CD4-positive, alpha-beta T cell treated with Interleukin-10 for 1 hour (primary cell): ENCODE results near the gene YY1AP1.
"Not testable (repeated sequence)": the region's sequence is repeated elsewhere in the genome, so short reads cannot be mapped to it uniquely, and the experiment has no call there.

Source experiments
- DNase-seq: peaks from one replicate; pipeline ENCODE4 v3.0.0-alpha.2; 2020

YY1AP1 gene

DNA sequence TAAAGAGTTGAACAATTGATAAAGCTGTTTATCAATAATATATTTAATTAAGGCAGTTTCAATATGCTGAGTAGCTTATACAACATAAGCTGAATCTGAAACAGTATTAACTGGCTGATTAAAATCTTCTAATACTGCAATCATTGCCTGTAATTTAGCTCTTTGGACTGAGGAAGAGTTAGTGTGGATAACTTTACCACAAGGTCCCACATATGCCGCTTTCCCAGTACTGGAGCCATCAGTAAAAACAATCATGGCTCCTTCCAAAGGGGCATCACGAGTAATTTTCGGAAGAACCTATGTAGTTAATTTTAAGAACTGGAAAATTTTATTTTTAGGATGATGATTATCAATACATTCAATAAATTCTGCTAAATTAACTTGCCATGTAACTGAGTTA is 7.0 kb upstream of the YY1AP1 start:
- no peak for DNase-seq

DNA sequence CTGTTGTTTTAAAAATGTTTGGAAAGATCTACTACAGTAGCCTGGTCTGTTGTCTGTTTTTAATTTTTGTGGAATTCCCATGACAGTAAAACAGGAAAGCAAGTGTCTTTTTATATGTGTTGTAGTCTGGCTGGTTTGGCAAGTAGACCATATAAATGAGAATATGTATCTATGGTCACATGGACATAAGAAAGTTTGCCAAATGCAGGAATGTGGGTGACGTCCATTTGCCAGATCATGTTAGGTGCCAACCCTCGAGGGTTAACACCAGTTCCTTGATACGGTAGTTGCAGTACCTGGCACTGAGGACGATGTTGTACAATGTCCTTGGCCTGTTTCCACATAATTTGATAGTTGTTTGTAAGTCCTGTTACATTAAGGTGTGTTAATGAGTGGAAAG is 6.5 kb upstream of the YY1AP1 start:
- no peak for DNase-seq

DNA sequence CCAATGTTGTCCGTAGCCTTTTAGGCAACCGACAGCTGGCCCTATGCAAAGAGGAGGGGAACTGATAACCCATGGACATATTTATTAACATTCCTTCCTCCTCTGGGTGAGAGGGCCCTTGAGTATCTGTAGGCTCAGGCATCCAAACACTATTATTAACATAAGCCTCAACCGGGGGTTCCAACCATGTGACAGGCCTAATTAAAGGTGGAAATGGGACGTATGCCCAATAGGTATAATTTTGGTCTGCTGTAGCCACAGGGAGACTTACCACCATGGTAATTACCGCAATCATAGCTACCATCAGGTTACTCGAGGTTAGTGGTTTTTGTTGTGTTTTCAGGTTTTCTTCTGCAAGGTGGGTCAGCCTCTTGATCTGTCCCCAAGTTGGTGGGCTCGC is 5.6 kb upstream of the YY1AP1 start:
- DNase-seq = no peak

DNA sequence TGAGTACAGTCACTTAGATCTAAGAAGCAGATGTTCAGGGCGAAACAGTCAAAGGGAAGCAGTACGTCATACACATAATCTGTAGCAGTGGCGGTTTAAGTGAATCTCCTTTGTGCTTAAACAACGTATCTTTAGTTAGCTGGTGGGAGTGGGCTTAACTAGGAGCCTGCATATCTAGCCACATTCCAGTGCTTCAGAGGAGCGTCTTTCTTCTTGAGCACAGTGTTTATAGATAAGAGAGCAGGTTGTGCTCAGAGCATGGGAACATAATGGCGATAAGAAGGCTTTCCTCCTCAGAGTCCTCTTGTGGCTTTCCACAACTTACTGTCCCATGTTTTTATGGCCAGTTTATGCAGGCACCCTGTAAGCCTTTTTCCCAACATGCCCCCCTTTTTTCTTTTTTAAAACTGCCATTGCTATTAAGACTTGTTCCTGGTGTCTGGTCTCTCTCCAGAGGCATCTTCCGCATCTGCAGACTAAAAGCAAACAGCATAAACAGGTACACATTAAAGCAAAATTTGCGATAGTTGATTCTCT is 3.5 kb upstream of the YY1AP1 start:
- DNase-seq = no peak

DNA sequence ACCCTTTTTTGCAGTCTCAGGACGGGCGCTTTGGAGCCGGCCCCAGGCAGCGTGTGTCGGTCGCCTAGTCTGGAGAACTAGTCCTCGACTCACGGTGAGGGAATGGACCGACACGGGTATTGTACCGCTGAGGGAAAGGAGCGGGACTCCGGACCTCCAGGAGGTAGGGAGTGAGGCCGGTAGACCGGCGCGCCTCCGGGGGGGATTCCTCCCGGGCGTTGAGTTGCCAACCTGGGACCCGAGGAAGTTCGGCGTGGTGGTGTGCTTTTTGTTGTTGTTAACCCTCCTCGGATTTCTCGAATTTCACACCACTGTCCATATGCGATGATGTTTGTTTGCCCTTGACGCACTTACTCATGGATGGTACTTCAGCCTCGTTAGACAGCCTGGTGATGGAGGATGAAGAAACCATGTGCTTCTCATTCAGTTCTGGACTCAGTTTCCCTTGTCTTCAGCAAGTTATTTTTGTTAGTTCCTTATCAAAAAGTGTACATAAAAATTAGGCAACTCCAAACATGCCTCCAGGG is 570 bp upstream of the YY1AP1 start, which contains the start of gene DAP3:
DAP3 (plus strand) TSS at position 11 of the 527 bp plus-strand sequence. CDS start 20,689 bp downstream, outside the sequence.
- DNase-seq = not testable (repeated sequence)

DNA sequence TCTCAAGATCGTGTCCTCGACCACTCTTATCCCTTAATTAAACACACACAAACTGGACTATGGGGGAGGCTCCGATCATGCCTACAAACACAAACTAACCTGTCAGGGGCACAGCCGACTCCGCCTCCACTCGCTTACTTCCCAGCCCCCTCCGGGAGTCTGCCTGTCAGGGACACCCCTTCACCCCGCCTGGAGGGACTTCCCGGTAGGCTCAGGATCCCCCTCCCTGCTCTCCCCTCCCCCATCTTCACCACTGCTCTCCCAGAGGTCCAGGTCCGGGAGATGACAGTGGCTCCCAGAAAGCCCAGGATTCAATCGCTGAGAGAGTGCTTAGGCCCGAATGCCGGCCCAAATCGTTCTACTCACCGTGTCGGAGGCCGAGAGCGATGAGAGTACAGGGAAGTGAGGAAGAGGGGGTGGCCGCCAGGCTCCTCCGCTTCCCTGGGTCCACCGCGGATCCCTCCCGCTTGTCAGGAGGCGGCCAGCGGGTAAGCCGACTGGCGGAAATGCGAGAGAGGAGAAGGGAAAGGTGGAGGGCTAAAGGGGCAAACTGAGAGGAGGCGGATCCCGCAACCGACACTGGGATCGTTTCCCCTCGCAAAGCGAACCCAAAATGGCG is 760 bp downstream of the YY1AP1 start:
- DNase-seq = not testable (repeated sequence)

DNA sequence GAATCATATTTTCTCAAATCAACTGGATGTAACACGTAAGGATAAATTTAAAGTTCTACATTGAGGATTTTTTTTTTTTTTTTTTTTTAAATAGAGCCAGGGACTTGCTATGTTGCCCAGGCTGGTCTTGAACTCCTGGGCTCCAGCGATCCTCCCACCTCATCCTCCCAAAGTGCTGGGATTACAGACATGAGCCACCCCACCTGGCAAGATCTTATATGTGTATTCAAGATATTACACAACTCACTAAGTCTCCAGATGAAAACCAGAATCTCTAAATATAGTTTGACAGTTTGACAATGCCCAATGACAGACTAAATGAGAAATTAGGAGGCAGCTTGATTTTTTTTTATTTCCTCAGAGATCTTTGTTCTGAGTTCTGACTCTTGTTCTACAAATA is 6.8 kb downstream of the YY1AP1 start:
- no peak for DNase-seq

DNA sequence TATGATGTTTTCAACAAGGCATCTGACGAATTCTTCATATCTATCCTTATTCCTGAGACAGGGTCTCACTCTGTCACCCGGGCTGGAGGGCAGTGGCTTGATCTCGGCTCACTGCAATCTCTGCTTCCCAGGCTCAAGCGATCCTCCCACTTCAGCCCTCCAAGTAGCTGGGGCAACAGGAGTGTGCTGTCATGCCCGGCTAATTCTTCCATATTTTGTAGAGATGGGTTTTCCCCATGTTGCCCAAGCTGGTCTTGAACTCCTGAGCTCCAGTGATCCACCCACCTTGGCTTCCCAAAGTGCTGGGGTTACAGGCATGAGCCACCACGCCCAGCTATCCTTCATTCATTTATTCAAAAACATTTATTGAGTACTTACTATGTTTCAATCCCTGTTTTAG is 8.0 kb downstream of the YY1AP1 start:
- no peak for DNase-seq

DNA sequence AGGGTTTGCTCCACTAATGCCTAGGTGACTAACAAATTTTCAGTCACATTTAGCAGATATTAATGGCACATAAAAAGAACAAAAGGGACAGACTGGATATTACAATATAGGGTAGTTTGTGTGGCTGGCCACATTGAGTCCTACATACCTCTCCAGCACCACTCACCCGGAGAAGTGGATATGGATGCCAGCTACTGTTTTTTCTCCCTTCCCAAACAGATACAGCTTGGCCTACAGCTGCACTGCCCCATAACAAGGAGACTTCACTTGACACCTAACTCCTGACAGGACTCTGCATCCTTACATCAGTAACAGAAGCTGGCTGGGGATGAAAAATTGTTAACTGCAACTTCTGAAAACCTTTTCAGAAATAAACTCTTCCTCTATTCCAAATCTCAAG is 9.6 kb downstream of the YY1AP1 start:
- DNase-seq = not testable (repeated sequence)

DNA sequence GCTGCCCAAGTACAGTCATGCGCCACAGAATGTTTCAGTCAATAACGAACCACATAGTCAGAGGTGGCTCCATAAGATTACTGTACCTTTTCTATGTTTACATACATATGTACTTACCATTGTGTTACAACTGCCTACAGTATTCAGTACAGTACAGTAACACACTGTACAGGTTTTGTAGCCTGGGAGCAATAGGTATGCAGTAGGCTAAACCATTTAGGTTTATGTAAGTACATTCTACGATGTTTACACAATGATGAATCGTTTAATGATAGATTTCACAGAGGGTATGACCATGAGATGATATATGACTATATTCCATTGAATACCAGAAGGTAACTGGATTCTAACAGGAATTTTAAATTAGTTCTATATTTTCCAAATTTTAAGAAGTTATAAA is 10.5 kb downstream of the YY1AP1 start:
- no peak for DNase-seq

DNA sequence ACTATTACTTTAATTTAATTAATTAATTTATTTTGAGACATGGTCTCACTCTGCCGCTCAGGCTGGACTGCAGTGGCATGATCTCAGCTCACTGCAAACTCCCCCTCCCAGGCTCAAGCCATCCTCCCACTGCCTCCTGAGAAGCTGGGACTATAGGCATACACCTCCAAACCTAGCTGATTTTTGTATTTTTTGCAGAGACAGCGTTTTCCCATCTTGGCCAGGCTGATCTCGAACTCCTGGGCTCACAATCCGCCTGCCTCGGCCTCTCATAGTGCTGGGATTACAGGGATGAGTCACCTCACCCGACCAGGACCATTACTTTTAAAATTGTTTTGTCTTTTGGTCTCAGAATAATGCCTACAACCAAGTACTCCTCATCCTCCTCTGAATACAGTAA is 15.6 kb downstream of the YY1AP1 start:
- DNase-seq = no peak

DNA sequence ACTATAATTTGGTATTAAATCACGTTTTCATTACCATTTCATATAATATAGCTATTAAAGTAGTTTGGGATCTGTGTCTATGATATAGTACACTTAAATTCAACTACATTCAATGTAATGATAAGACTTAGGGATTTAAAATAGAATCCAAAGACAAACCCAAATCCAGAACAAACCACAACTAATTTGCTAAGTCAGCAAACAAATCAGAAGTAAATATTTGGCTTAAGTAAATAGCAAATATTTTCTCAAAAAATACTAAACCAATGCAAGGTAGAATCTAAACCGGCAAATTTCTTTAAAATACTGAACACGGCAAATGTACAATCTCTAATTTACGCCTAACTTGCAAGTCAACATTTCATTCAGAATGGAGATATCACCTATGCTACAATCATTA is 16.8 kb downstream of the YY1AP1 start:
- no peak for DNase-seq

DNA sequence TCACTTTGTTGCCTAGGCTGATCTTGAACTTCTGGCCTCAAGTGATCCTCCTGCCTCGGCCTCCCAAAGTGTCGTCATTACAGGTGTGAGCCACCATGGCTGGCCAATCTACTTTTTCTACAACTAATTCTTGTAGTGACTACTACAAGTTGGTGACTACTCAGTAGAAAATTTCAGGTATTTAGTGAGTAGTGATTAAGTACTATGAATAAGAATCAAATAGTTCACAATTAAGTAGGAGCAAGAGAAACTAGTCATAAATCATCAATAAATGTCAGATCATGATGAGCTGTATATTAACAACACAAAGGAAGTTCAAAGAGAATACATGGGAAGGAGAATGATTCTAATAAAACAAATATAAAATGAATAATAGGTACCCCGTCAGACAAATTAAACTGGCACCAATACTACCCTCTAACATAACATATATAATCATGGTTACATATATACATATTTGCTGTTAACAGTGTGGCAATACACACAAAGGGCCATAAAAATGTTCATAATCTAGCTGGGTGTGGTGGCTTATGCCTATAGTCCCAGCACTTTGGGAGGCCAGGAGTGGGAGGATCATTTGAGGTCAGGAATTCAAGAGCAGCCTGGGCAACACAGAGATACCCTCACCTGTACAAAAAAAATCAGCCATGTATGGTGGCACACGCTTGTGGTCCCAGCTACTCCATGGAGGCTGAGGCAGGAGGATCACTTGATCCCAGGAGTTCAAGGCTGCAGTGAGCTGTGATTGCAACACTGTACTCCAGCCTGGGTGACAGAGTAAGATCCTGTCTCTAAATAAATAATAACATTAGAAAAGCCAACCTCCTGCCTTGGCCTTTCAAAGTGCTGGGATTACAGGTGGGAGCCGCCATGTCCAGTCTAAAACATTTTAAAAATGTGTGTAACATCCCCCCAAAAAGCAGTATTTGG is 19.1 kb downstream of the YY1AP1 start:
- no peak for DNase-seq

DNA sequence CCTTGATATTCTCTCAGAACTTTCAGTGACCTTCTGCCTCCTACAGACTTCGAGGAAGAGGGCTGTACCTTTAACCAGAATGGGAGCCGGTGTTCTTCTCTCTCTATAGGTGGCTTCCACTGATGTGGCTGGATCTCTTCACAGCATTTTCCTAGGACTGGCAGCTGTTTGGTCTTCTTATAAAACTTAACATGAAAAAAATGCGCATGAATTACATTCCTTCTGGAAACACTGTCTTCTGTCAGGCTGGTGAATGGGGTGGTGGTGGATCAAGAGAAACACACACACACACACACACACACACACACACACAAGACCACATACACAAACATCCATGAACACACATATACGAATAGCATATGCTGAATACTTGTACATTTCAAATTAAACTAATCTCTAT is 27.3 kb downstream of the YY1AP1 start:
- DNase-seq = not testable (repeated sequence)

DNA sequence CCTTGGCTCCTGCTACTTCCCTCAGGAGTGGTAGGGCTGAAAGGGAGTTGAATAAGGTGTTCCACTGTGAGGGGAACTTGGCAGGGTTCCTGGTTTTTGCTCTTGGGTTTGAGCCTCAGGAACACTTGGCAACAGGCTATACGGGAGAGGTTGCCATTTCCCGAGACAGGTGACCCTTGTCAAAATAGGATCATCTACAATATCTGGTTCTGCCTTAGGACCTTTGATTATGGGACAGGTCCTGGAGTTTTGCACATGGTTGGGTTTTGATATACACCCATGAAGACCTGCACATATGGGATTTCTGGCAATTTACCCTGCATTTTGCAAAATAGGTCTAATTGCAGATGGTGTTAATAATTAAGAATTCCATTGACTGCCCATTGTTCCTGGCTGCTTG is 31.1 kb downstream of the YY1AP1 start:
- no peak for DNase-seq

DNA sequence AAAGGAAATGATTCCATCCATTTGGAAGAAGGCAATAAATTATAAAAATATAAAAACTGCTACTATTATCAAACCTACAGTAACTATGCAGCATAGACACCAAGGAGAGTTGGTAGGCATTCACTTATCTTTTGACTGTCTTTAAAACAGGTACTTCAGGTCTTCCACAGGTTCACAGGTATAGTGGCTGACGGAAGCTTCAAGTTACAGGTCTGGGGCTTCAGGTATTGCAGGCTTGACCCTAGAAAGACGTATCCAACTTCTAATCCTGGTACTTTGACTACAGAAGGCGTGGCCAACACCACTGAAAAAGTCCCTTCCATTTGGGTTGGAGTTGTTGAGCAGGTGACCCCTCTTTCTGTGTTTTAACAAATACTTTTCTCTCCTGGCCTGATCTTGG is 35.6 kb downstream of the YY1AP1 start:
- no peak for DNase-seq

DNA sequence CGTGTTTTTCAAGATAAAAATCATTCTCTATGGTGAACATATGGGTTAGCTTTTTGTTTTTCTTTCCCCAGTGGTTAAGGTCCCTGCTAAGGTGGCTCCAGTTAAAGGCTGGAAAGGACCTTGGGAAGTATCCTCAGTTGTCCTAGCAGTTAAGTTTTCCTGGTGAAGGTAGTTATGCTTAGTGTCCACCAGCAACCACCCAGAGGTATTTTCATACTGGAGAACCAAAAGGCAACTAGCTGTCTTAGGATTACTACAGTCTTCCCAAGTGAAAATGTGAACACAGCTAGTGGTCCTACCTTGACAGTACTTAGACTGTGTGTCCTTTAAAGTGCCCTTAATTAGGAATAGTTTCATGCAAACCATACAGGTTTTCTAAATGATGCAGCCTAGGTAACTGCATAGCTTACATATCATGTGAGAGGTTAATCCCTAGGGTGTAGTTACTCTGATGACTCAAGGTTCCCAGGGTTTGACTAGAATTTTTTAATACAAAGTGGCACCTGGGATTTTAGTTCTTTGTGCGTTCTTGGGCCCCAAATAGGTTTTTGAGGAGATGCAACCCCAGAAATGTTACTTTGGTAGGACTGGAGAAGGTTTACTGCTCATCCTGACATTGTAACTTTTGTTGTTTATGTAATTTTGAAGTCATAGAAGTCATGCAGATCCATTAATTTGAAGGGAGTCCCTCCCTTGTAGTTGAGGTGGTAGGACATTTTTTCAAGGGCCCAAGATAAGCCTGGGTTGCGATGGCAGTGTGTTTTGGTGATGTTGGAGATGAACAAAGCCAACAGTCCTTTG is 36.5 kb downstream of the YY1AP1 start:
- no peak for DNase-seq

DNA sequence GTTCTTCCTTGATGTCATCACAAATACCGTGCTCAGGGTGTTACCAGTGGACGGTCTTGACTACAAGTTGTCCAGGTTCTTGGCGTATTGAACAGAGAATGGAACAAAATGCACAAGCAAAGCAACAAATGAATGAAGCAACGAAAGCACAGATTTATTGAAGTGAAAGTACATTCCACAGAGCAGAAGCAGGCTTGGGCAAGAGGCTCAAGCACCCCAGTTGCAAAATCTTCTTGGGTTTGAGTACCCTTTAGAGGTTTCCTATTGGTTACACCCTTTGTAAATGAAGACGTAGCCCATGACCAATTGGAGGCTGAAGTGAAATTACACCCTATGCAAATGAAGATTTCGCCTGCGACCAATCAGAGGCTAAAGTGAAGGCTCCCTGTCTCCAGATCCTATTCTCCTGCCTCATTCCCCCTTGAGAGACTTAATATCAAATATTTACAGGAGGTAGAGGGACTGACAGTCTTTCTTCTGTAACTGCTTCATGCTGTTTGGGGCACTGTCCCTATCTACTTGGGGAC is 38.3 kb downstream of the YY1AP1 start:
- DNase-seq = no peak

DNA sequence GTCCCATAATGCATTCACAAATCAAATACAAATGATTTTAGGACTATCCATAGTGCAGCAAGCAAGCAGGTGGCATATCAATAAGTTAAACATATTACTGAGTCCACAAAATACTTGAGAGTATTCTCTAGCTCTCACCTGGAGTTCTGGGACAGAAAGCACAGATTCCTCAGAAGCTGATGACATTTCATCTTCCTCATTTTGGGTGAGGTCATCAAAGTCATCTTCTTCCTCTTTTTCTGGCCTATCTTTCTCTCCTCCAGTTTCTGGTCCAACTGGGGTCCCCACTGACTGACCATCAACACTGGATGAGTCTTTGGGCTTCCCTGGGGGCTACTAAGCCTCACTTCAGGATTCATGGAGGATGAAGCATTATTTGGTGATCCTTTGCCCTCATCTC is 38.9 kb downstream of the YY1AP1 start:
- DNase-seq = no peak

DNA sequence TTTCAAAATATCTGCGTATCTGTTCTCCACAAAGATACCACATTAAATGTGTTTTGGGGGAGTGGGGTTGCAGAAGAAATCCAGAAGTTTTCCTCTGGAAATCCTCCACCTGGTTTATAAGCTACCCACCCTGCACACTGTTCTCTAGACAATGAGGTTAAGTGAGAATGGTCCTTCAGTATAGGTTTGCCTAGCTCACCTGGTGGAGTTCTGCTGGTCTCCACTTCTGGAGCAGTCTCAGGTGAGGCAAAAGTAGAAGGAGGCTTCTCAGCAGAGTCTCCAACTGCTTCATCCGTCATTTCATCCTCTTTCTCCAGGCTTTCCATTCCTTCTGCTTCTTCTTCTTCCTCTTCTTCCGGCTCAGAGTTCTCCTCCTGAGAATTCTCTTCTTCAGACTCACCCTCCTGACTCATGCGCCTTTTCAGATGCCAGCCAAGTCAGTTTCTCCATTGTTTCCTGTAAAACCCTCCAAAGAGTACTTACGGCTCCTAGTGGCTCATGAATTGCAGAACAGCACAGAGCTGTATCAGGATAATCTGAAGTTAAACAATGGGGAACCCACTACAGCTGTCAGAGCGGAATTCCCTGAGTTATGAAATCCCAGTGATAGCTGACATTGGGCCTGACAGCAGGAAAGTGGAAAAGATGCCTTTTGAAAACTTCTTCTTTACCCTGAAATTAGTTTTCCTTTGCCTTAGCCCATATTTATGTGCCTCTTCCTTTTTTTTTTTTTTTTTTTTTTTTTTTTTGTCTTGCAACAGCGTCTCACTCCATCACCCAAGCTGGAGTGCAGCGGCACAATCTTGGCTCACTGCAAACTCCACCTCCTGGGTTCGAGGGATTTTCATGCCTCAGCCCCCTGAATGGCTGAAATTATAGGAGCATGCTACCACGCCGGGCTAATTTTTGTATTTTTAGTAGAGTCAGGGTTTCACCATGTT is 40.1 kb downstream of the YY1AP1 start:
- no peak for DNase-seq

DNA sequence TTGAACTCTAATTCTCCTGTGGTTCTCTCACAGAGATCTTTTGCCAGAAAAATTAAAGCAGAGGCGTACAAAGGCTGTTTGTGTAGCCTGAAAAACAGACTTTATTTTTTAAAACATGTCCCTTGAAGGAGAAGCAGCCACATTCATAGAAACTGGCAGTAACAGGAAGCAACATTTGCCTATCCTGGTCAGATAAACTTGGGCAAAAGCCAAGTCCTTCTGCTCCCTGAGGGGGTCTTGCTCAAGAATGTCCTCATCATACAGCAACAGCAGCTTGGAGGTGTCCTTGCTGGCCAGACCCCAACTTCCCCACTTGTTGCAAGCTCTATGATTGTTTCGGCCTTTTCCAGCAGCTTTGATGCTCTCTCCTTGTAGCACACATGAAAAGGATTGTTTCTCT is 42.3 kb downstream of the YY1AP1 start:
- no peak for DNase-seq

DNA sequence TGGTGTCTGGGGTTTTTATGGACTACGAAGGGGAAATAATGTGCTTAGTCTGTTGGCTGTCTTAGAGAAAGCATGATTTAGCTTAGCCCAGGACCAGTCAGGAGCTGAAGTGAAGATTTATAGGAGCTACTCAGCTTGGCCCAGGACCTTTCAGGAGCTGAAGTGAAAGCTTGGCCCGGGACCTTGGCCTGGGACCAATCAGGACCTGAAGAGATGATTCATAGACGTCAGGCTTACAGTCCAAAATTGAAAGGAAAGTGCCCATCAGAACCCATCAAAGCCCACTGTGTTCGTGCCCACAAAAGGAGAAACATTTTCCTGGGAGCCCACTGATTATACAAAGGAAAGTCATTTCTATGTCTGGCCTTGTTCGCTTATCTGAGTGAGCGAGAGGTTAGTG is 42.9 kb downstream of the YY1AP1 start:
- DNase-seq = no peak
